MCF 10A (cell line): ENCODE measurements around the gene SEMA3C. TPM values are rescaled to one million over a fixed set of nuclear protein-coding genes. Genes with fewer than 3 reads are reported as not detected.

ENCODE experiments used
- BruUV-seq: library from RNA; stranded (reverse); fragments of 400-500 nt; replicated peaks from 2 replicates; lab custom pipeline; 2021; lab: Mats Ljungman, UMichigan
- CTCF ChIA-PET: fragments of 300-600 bp; sonication (Branson Sonifier 250); formaldehyde crosslinking; extraction: SDS; loops from one replicate; lab custom pipeline; 2021; ENCODE audit warnings: antibody characterized with exemption, inconsistent platforms; lab: Yijun Ruan, JAX
- POLR2A ChIA-PET: fragments of 300-600, 350-650 bp; sonication (Branson Sonifier 250); formaldehyde crosslinking; extraction: SDS; loops from one replicate; lab custom pipeline; 2020; ENCODE audit warnings: antibody characterized with exemption, inconsistent platforms; lab: Yijun Ruan, JAX
- DNase-seq: peaks from one replicate; pipeline ENCODE4 v3.0.0-alpha.2; 2018; ENCODE audit not compliant: unreplicated experiment
- H3K27ac Mint-ChIP-seq: one replicate; pipeline ENCODE4 v1.8.0; 2022; ENCODE audit warnings: mild to moderate bottlenecking, low read depth, mixed read lengths; ENCODE audit not compliant: unreplicated experiment
- H3K27me3 Mint-ChIP-seq: one replicate; pipeline ENCODE4 v1.8.0; 2022; ENCODE audit warnings: mixed read lengths; ENCODE audit not compliant: insufficient read depth, unreplicated experiment
- H3K36me3 Mint-ChIP-seq: one replicate; pipeline ENCODE4 v1.8.0; 2022; ENCODE audit warnings: mild to moderate bottlenecking, moderate library complexity, mixed read lengths; ENCODE audit not compliant: insufficient read depth, unreplicated experiment
- H3K4me1 Mint-ChIP-seq: one replicate; pipeline ENCODE4 v1.8.0; 2022; ENCODE audit warnings: mixed read lengths; ENCODE audit not compliant: insufficient read depth, unreplicated experiment
- H3K4me3 Mint-ChIP-seq: one replicate; pipeline ENCODE4 v1.8.0; 2022; ENCODE audit warnings: mild to moderate bottlenecking, moderate library complexity, mixed read lengths; ENCODE audit not compliant: unreplicated experiment
- H3K9me3 Mint-ChIP-seq: one replicate; pipeline ENCODE4 v1.8.0; 2022; ENCODE audit warnings: mixed read lengths; ENCODE audit not compliant: unreplicated experiment
- intact Hi-C: fragments of 100-400 bp; cut with micrococcal nuclease; formaldehyde crosslinking; loops from 2 replicates; pipeline ENCODE4 v1.14.1; 2022
- total RNA-seq: library from RNA; stranded (reverse); gene quantifications from 2 replicates; pipeline ENCODE4 v1.2.3, GENCODE V29; 2022
- TF ChIP-seq, protein P1 (sequence below): fragments of 200-600 bp; IDR thresholded peaks from one replicate; pipeline ENCODE4 v1.8.0; 2022; ENCODE audit warnings: antibody characterized with exemption, mild to moderate bottlenecking; ENCODE audit not compliant: unreplicated experiment

Gene SEMA3C
- total RNA-seq, 1 experiment from 2014 or later, result 140 TPM

DNA sequence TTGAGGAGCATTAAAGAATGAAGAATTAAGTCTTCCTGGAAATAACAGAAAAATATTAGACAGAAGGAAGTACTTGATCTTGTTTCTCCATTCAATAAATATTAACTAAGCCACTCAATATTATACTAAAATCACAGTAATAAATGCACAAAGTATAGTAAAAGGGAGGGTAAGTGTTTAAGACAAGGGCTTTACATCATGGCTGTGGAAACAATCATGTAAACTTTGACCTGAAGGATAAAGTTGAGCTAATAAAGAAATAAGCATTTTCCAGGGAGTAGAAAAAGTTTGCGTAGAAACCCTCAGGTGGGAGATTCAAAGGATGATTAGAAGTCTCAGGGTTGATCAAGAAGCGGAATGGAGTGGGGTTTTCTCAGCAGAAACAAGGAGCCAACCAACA lies 78.2 kb downstream of the SEMA3C start:
- peaks cover 43% of the 10 kb centered on the region for H3K36me3 Mint-ChIP-seq
- TF ChIP-seq, protein P1, sequence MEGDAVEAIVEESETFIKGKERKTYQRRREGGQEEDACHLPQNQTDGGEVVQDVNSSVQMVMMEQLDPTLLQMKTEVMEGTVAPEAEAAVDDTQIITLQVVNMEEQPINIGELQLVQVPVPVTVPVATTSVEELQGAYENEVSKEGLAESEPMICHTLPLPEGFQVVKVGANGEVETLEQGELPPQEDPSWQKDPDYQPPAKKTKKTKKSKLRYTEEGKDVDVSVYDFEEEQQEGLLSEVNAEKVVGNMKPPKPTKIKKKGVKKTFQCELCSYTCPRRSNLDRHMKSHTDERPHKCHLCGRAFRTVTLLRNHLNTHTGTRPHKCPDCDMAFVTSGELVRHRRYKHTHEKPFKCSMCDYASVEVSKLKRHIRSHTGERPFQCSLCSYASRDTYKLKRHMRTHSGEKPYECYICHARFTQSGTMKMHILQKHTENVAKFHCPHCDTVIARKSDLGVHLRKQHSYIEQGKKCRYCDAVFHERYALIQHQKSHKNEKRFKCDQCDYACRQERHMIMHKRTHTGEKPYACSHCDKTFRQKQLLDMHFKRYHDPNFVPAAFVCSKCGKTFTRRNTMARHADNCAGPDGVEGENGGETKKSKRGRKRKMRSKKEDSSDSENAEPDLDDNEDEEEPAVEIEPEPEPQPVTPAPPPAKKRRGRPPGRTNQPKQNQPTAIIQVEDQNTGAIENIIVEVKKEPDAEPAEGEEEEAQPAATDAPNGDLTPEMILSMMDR, result no peak
- H3K27ac Mint-ChIP-seq, result no peak overlapping the region
- peaks cover 37% of the 10 kb centered on the region for H3K4me1 Mint-ChIP-seq
- BruUV-seq, result no TSS peak
- ChIA-PET POLR2A (interaction anchor here (1.2 to 3.4 kb wide), 5 partner anchors 7 to 78 kb away, joined by 3 to 23 read pairs (median 4); partner anchors contain the start of gene SEMA3C), CTCF (no interaction called here)
- H3K9me3 Mint-ChIP-seq, result no peaks in the 10 kb centered on the region
- no peak overlapping the region for H3K4me3 Mint-ChIP-seq
- no peaks in the 10 kb centered on the region for H3K27me3 Mint-ChIP-seq
- no peak for DNase-seq
- intact Hi-C loops, result no loop called here

DNA sequence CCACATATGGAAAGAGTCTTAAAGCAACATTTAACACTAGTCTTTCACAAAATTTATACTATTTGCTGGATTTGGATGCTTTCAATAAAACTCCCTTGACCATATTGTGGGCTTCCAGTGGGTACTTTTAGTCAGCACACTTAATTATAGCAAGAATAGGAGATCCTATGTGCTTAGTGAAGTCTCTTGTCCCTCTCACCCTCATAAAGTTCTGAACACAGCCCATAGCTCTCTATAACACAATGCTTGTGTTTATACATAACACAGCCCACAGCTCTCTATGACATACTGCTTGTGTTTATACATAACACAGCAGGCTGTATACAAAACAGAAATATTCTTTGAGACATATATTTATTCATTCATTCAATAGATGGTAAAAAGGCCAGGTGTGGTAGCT lies 79.0 kb downstream of the SEMA3C start:
- H3K9me3 Mint-ChIP-seq, result no peaks in the 10 kb centered on the region
- peaks cover 40% of the 10 kb centered on the region for H3K36me3 Mint-ChIP-seq
- no peak overlapping the region for H3K4me3 Mint-ChIP-seq
- ChIA-PET POLR2A (interaction anchor here (0.5 to 2.0 kb wide), 5 partner anchors 9 to 213 kb away, joined by 3 to 5 read pairs (median 3); no protein-coding TSS in a partner anchor), CTCF (no interaction called here)
- no peak for DNase-seq
- BruUV-seq, result no TSS peak
- H3K27me3 Mint-ChIP-seq, result no peaks in the 10 kb centered on the region
- intact Hi-C loops, result no loop called here
- TF ChIP-seq, protein P1, result no peak
- no peak overlapping the region for H3K27ac Mint-ChIP-seq
- peaks cover 28% of the 10 kb centered on the region for H3K4me1 Mint-ChIP-seq

DNA sequence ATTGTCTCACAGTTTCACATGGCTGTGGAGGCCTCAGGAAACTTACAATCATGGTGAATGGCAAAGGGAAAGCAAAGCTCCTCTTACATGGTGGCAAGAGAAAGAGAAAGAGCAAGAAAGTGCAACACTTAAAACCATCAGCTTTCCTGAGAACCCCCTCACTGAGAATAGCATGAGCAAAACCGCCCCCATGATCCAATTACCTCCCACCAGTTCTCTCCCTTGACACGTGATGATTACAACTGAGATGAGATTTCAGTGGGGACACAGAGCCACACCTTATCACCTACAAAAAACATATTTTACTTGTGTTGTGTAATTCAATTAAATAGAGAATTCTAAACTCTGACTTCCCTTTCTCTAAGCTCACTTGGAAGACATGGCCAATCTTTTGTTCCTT lies 80.2 kb downstream of the SEMA3C start:
- TF ChIP-seq, protein P1, result no peak
- no peak for DNase-seq
- no peaks in the 10 kb centered on the region for H3K27me3 Mint-ChIP-seq
- H3K36me3 Mint-ChIP-seq, result peaks cover 40% of the 10 kb centered on the region
- H3K4me1 Mint-ChIP-seq, result peaks cover 26% of the 10 kb centered on the region
- H3K9me3 Mint-ChIP-seq, result no peaks in the 10 kb centered on the region
- intact Hi-C loops, result no loop called here
- ChIA-PET CTCF (interaction anchor here (0.6 to 0.8 kb wide), 2 partner anchors 79 to 806 kb away, joined by 3 to 4 read pairs; no protein-coding TSS in a partner anchor), POLR2A (interaction anchor here (0.8 to 2.0 kb wide), 4 partner anchors 12 to 80 kb away, joined by 3 to 6 read pairs (median 5); partner anchors contain the start of gene SEMA3C)
- peak overlapping the region; percentile 79 for H3K27ac Mint-ChIP-seq
- no peak overlapping the region for H3K4me3 Mint-ChIP-seq
- BruUV-seq, result no TSS peak

DNA sequence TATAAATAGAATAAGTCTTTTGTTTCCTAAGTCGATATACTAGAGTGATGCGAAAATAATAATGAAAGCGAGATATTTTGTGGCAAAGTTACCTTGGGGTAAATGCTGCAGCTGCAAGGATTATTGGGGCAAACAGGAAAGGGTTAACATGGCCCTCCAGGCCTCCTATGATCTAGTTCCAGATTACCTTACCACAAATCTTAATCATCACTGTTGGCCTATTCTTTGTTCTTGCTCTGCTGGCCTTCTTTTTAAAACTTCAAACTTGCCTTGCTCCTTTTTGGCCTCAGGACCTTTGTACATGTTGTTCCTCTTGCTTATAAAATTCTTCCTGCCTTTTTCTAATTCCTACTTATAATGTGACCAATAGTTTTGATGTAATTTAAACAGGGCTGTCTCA lies 81.5 kb downstream of the SEMA3C start:
- ChIA-PET CTCF (interaction anchor here (0.7 kb wide), 1 partner anchor 9 kb away, joined by 3 read pairs; no protein-coding TSS in a partner anchor), POLR2A (interaction anchor here (0.7 kb wide), 1 partner anchor 132 kb away, joined by 3 read pairs; no protein-coding TSS in a partner anchor)
- Mint-ChIP-seq H3K9me3 (no peaks in the 10 kb centered on the region), H3K36me3 (peaks cover 48% of the 10 kb centered on the region), H3K4me3 (no peak overlapping the region), H3K27ac (no peak overlapping the region), H3K4me1 (peaks cover 18% of the 10 kb centered on the region), H3K27me3 (no peaks in the 10 kb centered on the region)
- BruUV-seq, result no TSS peak
- intact Hi-C loops, result no loop called here
- no peak for DNase-seq
- TF ChIP-seq, protein P1, result no peak
